Measurements from ENCODE around the gene NTMT1.
A peak's percentile ranks its signal among the peaks of the same experiment; 100 is the strongest.

Gene NTMT1

GRCh38 chr9:129597355-129598088, 28.4 kb upstream of the NTMT1 start:
- Histone ChIP-seq H3K27me3 (ENCODE audit: control insufficient read depth, insufficient read depth, low read length, poor library complexity, severe bottlenecking) (peaks cover 3% of the 10 kb centered on the region), H3K27ac (ENCODE audit: insufficient read depth, low read depth, low read length, poor library complexity, severe bottlenecking) (peak overlapping the region; percentile 78)

GRCh38 chr9:129598089-129598596, 27.8 kb upstream of the NTMT1 start:
- no peak overlapping the region for H3K4me3 ChIP-seq (ENCODE audit: insufficient read depth, low read depth, low read length)
- no peak overlapping the region for H3K27ac ChIP-seq (ENCODE audit: insufficient read depth, low read depth, low read length, poor library complexity, severe bottlenecking)
- no peaks in the 10 kb centered on the region for H3K36me3 ChIP-seq (ENCODE audit: control insufficient read depth, insufficient read depth, low read length)
- 58 to 60% methylated on average over 14 of the region's 14 CpGs for WGBS, 2 experiments
- H3K4me1 ChIP-seq (ENCODE audit: control insufficient read depth, insufficient read depth, low read length): peaks cover 38% of the 10 kb centered on the region
- H3K27me3 ChIP-seq (ENCODE audit: control insufficient read depth, insufficient read depth, low read length, poor library complexity, severe bottlenecking): no peaks in the 10 kb centered on the region
- no peaks in the 10 kb centered on the region for H3K9me3 ChIP-seq (ENCODE audit: control insufficient read depth, low read length)

More at GRCh38 chr9:129597355-129598088, 28.4 kb upstream of the NTMT1 start:
- Histone ChIP-seq H3K36me3 (ENCODE audit: control insufficient read depth, insufficient read depth, low read length) (no peaks in the 10 kb centered on the region), H3K4me1 (ENCODE audit: control insufficient read depth, insufficient read depth, low read length) (peaks cover 33% of the 10 kb centered on the region), H3K9me3 (ENCODE audit: control insufficient read depth, low read length) (no peaks in the 10 kb centered on the region), H3K4me3 (ENCODE audit: insufficient read depth, low read depth, low read length) (peak overlapping the region; percentile 39)
- WGBS, 2 experiments: 2% methylated on average over 54 to 56 of the region's 57 CpGs

GRCh38 chr9:129601082-129601674, 24.8 kb upstream of the NTMT1 start:
- Histone ChIP-seq H3K4me3 (ENCODE audit: insufficient read depth, low read depth, low read length) (no peak overlapping the region), H3K36me3 (ENCODE audit: control insufficient read depth, insufficient read depth, low read length) (no peaks in the 10 kb centered on the region), H3K4me1 (ENCODE audit: control insufficient read depth, insufficient read depth, low read length) (peaks cover 23% of the 10 kb centered on the region), H3K9me3 (ENCODE audit: control insufficient read depth, low read length) (no peaks in the 10 kb centered on the region), H3K27me3 (ENCODE audit: control insufficient read depth, insufficient read depth, low read length, poor library complexity, severe bottlenecking) (no peaks in the 10 kb centered on the region), H3K27ac (ENCODE audit: insufficient read depth, low read depth, low read length, poor library complexity, severe bottlenecking) (no peak overlapping the region)
- 90% methylated on average over 8 of the region's 9 CpGs for WGBS, 2 experiments

GRCh38 chr9:129602598-129603415, 23.2 kb upstream of the NTMT1 start:
- 62 to 64% methylated on average over 10 of the region's 10 CpGs for WGBS, 2 experiments
- Histone ChIP-seq H3K27me3 (ENCODE audit: control insufficient read depth, insufficient read depth, low read length, poor library complexity, severe bottlenecking) (no peaks in the 10 kb centered on the region), H3K36me3 (ENCODE audit: control insufficient read depth, insufficient read depth, low read length) (no peaks in the 10 kb centered on the region), H3K9me3 (ENCODE audit: control insufficient read depth, low read length) (no peaks in the 10 kb centered on the region), H3K4me1 (ENCODE audit: control insufficient read depth, insufficient read depth, low read length) (peaks cover 16% of the 10 kb centered on the region), H3K4me3 (ENCODE audit: insufficient read depth, low read depth, low read length) (no peak overlapping the region), H3K27ac (ENCODE audit: insufficient read depth, low read depth, low read length, poor library complexity, severe bottlenecking) (peak overlapping the region; percentile 44)

- no peak overlapping the region for H3K27ac ChIP-seq (ENCODE audit: insufficient read depth, low read depth, low read length, poor library complexity, severe bottlenecking)
- peaks cover 8% of the 10 kb centered on the region for H3K4me1 ChIP-seq (ENCODE audit: control insufficient read depth, insufficient read depth, low read length)
- H3K27me3 ChIP-seq (ENCODE audit: control insufficient read depth, insufficient read depth, low read length, poor library complexity, severe bottlenecking): no peaks in the 10 kb centered on the region
- no peak overlapping the region for H3K4me3 ChIP-seq (ENCODE audit: insufficient read depth, low read depth, low read length)
- H3K36me3 ChIP-seq (ENCODE audit: control insufficient read depth, insufficient read depth, low read length): no peaks in the 10 kb centered on the region
- H3K9me3 ChIP-seq (ENCODE audit: control insufficient read depth, low read length): no peaks in the 10 kb centered on the region
- WGBS, 2 experiments: 85 to 87% methylated on average over 12 of the region's 12 CpGs
These were observed 21.8 kb upstream of the NTMT1 start for GRCh38 chr9:129604056-129604765.

GRCh38 chr9:129604766-129605163, 21.2 kb upstream of the NTMT1 start:
- H3K4me3 ChIP-seq (ENCODE audit: insufficient read depth, low read depth, low read length): no peak overlapping the region
- H3K36me3 ChIP-seq (ENCODE audit: control insufficient read depth, insufficient read depth, low read length): no peaks in the 10 kb centered on the region
- no peaks in the 10 kb centered on the region for H3K9me3 ChIP-seq (ENCODE audit: control insufficient read depth, low read length)
- peaks cover 11% of the 10 kb centered on the region for H3K4me1 ChIP-seq (ENCODE audit: control insufficient read depth, insufficient read depth, low read length)
- no peaks in the 10 kb centered on the region for H3K27me3 ChIP-seq (ENCODE audit: control insufficient read depth, insufficient read depth, low read length, poor library complexity, severe bottlenecking)
- WGBS, 2 experiments: 91 to 92% methylated on average over 8 of the region's 8 CpGs
- H3K27ac ChIP-seq (ENCODE audit: insufficient read depth, low read depth, low read length, poor library complexity, severe bottlenecking): no peak overlapping the region

GRCh38 chr9:129606161-129607026, 19.6 kb upstream of the NTMT1 start:
- Histone ChIP-seq H3K27me3 (ENCODE audit: control insufficient read depth, insufficient read depth, low read length, poor library complexity, severe bottlenecking) (no peaks in the 10 kb centered on the region), H3K4me1 (ENCODE audit: control insufficient read depth, insufficient read depth, low read length) (peaks cover 13% of the 10 kb centered on the region), H3K9me3 (ENCODE audit: control insufficient read depth, low read length) (no peaks in the 10 kb centered on the region), H3K4me3 (ENCODE audit: insufficient read depth, low read depth, low read length) (no peak overlapping the region), H3K27ac (ENCODE audit: insufficient read depth, low read depth, low read length, poor library complexity, severe bottlenecking) (no peak overlapping the region), H3K36me3 (ENCODE audit: control insufficient read depth, insufficient read depth, low read length) (no peaks in the 10 kb centered on the region)
- 89 to 92% methylated on average over 15 of the region's 15 CpGs for WGBS, 2 experiments

GRCh38 chr9:129607027-129607387, 19.0 kb upstream of the NTMT1 start:
- Histone ChIP-seq H3K4me3 (ENCODE audit: insufficient read depth, low read depth, low read length) (no peak overlapping the region), H3K9me3 (ENCODE audit: control insufficient read depth, low read length) (no peaks in the 10 kb centered on the region), H3K36me3 (ENCODE audit: control insufficient read depth, insufficient read depth, low read length) (no peaks in the 10 kb centered on the region), H3K4me1 (ENCODE audit: control insufficient read depth, insufficient read depth, low read length) (peaks cover 13% of the 10 kb centered on the region), H3K27ac (ENCODE audit: insufficient read depth, low read depth, low read length, poor library complexity, severe bottlenecking) (no peak overlapping the region), H3K27me3 (ENCODE audit: control insufficient read depth, insufficient read depth, low read length, poor library complexity, severe bottlenecking) (no peaks in the 10 kb centered on the region)
- 84 to 86% methylated on average over 6 of the region's 6 CpGs for WGBS, 2 experiments
